NOMO-1 treated with dmso at 0.1 percent for 144 hours (cell line): Measurements from ENCODE around the gene SF3B3.

Experiments
- DNase-seq: peaks from one replicate; lab custom pipeline; 2025; ENCODE audit not compliant: unreplicated experiment; lab: John Stamatoyannopoulos, UW

The SF3B3 gene

DNA sequence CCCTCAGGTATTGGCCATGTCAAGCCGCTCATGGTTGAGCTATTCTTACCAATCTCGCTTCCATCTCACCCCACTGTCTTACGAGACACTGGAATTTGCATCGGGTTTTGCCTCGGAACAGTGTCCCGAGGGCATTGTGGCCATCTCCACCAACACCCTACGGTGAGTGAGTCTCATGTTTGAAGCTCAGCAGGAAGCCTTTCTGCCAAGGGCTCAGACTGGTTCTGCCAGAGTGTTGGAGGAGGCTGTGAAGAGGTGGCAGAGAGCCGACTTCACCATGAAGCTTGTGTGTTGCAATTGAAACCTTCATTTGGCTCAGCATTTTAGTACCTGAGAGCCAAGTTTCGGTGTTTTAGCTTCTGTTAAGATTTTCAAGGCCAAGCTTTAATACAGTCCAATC is 38.0 kb downstream of the SF3B3 start:
- DNase-seq = no peak

DNA sequence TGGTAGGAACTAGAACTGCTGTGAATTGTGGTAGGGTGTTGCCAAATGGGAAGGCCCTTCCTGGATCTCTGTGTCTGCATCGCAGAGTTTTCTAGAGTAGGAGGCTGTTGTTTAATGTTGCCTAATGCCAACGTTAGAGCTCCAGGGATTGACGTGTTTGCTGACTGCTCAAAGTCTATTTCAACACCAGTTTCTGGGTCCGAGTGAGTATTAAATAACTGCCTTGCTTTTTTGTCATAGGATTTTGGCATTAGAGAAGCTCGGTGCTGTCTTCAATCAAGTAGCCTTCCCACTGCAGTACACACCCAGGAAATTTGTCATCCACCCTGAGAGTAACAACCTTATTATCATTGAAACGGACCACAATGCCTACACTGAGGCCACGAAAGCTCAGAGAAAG is 40.0 kb downstream of the SF3B3 start:
- DNase-seq = no peak

DNA sequence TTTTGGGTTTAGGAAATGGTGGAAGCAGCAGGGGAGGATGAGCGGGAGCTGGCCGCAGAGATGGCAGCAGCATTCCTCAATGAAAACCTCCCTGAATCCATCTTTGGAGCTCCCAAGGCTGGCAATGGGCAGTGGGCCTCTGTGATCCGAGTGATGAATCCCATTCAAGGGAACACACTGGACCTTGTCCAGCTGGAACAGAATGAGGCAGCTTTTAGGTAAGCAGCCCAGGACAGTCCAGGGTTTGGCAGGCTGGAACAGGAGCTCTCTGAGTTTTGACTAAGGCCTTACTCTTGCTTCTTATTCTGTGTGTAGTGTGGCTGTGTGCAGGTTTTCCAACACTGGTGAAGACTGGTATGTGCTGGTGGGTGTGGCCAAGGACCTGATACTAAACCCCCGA is 41.4 kb downstream of the SF3B3 start:
- DNase-seq = no peak

DNA sequence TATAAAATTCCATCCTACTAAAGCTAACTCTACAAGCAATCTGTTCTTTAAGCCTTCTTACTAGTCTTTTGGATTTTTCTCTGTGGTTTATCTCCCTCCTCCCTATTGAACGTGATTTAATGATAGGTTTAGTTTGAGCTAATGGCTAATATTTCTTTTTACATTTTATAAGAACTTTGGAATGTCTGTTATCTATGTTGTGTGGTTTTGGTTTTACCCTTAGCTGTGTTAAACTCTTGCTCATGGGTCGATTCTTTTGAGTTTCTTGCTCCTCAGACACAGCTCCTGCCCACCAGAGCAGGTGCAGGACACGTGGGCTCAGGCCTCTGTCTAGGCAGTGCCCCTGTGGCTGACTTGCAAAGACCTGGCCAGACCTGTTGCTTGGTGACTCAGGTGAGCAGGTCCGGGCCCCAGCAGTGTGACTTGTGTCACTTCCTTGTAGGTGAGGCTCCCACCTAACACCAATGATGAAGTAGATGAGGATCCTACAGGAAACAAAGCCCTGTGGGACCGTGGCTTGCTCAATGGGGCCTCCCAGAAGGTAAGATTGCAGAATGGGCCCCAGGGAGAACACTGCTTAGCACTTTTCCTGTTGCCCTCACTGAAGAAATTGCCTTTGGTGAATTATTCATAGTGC is 45.1 kb downstream of the SF3B3 start:
- DNase-seq = no peak

DNA sequence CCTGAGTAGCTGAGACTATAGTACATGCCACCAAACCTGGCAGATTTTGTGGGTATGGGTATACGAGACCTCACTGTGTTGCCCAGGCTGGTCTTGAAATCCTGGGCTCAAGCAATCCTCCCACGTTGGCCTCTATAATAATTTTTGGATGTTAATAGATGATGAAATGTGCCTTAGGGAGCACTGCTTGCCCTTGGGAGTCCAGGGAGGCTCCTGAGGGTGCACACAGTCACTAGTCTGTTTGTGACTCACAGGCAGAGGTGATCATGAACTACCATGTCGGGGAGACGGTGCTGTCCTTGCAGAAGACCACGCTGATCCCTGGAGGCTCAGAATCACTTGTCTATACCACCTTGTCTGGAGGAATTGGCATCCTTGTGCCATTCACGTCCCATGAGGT is 46.1 kb downstream of the SF3B3 start:
- no peak for DNase-seq

DNA sequence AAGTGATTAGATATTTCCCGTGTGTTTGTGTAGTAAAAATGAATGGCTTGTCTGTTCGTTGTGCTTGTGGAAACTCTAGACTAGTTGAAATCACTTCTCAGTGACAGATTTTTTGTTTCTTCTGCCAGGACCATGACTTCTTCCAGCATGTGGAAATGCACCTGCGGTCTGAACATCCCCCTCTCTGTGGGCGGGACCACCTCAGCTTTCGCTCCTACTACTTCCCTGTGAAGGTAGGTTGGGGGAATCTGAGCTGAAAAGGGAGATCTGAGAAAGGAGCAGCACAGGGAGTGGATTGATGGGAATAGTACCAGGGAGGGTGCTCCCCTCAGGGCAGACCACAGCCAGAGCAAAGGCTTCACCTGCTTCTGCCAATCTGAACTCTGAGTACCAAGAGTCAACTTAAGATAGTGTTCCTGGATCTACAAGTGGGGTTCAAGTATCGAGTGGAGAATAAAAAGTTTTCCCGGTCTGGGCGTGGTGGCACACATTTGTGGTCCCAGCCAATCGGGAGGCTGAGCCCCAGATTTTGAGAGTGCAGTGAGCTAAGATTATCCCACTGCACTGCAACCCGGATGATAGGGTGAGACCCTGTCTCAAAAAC is 47.5 kb downstream of the SF3B3 start:
- DNase-seq = no peak

DNA sequence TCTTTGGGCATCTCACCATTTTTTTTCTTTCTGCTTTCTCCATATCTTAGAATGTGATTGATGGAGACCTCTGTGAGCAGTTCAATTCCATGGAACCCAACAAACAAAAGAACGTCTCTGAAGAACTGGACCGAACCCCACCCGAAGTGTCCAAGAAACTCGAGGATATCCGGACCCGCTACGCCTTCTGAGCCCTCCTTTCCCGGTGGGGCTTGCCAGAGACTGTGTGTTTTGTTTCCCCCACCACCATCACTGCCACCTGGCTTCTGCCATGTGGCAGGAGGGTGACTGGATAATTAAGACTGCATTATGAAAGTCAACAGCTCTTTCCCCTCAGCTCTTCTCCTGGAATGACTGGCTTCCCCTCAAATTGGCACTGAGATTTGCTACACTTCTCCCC is 48.0 kb downstream of the SF3B3 start:
- DNase-seq = no peak

DNA sequence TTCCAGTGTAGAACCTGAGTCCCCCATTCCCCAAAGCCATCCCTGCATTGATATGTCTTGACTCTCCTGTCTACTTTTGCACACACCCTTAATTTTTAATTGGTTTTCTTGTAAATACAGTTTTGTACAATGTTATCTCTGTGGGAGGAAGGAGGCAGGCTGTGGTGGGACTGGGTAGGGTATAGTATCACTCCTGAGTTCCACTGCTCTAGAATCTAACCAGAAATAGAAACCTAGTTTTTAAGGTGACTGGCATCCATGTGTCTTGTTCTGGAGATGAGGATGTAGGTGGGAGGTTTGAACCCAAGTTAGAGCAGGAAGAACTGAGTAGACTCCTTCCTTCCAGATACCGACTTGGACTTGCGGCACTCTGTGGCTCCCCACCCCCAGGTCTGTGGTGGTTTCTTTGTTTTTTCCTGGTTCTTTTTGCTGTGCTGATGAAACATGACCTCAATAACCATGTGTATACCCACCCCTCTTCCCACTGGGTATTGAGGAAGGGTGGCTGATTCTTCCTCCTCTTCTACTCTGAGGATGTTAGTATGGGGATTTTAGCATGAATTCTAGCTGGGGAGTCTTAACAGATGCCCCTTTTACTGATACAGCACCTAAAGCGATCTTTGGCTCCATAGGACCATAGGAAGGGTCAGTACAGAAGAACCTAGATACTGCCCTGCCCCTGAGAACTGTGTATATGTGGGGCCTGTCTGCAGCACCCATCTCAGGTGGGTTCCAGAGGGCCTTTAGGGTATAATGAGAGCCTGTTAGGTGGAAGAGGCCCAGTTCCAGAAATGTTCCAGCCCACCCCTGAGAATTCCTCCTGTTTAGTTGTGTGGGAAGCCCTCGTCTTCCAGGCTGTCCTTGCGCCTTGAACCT is 48.7 kb downstream of the SF3B3 start:
- no peak for DNase-seq

DNA sequence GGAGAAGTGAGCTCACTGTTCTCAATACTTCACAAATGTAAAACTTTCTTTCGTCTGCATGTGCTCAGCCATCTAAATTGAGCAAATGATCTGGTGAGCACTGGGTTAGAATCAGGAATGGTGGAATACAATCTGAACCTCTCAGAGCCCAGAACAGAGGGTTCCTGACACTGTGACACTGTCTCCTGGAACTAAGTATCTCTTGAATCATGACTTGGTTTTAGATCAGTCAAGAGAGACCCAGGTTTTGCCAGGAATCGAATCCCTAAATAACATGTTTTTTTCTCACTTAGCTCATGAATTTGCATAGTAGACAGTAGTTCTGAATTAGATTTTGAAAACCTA is 49.3 kb downstream of the SF3B3 start:
- DNase-seq = no peak

DNA sequence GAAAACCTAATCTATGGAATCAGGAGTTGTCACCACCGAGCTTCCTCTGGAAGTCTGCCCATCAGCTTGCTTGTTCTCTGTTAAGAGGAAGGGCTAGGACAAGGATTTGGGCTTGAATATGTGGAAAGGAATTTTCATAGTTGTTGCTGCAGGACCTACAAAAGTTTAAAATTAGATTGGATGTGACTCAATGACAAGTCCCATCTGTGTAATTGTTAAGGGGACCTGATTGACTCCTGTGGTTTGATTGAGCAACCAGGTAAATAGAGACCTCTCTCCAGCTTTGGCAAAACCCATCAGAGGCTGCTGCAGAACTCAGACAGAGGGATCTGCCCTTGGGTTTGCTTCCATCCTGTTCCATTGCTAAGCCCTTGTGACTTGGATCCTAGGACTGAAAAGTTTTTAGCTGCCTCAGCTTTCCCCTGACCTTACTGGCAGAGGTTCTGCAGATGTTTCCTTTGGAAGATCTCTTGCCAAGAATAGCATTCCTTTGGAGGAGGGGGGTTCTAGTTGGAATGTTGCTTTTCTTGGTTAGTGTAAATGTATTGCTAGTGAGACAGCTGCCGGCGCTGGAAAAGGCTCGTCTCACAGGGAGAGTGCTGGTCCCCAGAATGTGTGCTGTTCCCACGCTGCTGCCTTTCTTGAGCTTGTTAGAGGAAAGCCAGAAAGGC is 50.0 kb downstream of the SF3B3 start:
- no peak for DNase-seq

DNA sequence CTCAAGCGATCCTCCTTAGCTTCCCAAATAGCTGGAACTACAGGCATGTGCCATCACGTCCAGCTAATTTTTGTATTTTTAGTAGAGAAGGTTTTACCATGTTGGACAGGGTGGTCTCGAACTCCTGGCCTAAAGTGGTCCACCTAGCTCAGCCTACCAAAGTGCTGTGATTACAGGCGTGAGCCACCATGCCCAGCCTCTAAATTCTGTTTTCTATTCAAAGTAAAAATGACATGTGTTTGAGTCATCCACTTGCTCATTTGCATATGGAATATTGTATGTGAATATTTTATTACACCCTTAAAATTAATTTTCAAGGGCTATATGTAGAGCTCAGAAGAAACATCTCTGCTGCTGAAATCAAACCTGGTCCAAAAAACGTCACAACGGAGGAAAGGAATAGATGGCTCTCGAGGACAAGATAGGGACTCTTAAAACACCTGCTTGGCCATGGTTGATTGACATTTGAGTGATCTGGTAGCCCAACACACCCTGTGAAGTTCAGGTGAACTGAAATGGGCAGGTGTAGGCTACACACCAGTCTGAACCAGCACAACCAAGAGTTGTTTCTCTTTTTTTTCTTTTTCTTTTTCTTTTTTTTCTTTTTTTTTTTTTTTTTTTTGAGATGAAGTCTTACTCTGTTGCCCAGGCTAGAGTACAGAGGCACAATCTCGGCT is 51.1 kb downstream of the SF3B3 start:
- no peak for DNase-seq

DNA sequence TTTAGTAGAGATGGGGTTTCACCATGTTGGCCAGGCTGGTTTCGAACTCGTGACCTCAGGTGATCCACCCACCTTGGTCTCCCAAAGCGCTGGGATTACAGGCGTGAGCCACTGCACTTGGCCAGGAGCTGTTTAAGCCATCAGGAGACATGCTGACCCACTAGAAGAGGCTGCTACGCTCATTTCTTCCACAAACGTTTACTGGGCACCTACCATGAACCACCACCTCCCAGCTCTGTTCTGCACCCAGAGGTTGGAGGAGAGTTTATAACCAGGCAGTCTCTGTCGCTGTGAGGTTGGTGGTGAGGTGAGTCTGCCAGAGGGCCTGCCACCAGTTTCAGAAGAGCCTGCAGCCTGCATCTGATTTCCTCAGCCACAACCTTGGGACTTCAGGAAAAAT is 51.8 kb downstream of the SF3B3 start:
- no peak for DNase-seq

DNA sequence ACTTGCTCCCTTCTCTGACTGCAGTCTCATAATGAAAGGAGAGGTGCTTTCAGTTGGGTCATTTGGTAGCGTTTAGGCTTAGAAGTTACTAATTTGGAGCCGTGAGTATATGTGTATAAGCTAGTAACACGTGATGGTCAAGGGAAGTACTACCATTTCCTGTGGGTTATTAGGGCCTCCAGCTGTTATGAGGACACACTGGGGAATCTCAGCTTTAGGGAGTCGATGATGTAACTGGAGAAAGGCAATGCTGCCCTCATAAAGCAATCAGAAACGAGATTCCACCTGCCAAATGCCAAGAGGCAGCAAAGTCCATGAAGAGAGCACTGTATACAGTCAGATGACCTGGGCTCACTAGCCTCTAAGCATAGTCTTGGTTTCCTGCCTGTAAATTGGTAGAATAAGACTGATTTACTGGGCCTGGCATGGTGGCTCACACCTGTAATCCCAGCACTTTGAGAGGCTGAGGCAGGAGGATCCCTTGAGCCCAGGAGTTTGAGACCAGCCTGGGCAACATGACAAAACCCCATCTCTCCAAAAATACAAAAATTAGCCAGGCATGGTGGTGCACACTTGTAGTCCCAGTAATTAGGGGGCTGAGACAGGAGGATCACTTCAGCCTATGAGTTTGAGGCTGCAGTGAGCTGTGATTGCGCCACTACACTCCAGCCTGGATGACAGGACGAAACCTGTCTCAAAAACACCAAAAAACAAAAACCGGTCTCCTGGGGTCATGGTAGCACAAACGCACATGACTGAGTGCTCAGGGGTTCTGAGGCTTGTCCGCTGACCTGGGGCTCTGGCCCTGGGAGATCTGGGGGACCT is 53.0 kb downstream of the SF3B3 start:
- DNase-seq = no peak

DNA sequence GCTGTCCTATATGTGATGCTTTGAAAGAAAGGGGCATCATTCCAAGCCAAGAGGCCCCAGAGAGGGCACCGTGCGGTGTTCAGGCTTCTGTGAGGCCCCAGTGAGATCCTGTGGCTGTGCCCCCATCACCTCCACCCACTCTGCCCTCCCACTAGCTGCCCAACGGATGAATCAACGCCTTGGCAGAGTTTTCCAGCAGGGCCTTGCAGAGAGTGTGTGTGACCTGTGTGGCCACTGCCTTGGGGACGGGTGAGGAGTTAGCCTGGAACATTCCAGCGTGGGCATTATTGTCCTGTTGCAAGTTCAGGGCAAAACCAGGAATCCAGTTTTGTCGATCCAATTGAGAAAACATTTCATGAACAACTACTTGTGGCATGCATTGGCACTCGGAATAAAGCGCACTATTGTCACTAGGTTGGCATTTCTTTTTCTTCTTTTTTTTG is 53.7 kb downstream of the SF3B3 start:
- no peak for DNase-seq

DNA sequence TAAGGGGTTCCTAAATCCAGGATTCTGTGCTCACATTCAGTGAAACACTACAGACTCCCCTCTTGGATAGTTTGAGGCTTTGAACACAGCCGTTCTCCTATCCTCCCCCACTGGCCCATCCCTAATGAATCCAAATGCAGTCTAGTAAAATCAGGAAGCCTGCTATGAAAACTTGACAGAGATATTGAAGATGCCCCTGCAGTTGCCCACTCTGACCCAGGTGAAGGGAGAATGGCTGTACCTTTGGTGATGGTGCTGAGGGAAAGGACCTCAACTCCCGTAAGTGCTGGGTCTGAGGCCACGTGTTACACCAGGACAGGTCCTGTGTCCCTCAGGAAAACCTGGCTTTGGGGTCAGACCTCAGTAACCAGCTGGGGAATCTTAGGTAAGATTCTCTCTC is 54.4 kb downstream of the SF3B3 start:
- no peak for DNase-seq

DNA sequence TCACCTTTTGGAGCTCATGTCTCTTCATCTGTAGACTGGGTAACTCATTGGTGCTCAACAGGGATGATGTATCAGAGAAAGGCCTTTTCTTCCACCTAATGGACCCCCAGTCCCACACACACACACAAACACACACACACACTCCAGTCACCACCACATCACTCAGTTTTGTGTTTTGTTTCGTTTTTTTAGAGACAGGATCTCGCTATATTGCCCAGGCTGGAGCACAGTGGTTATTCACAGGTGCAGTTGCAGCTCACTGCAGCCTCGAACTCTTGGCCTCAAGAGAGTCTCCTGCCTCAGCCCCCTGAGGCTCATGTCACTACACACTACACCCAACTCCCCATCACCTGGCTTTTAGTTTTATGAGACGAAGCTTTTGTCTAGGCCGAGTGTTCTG is 55.6 kb downstream of the SF3B3 start:
- no peak for DNase-seq

DNA sequence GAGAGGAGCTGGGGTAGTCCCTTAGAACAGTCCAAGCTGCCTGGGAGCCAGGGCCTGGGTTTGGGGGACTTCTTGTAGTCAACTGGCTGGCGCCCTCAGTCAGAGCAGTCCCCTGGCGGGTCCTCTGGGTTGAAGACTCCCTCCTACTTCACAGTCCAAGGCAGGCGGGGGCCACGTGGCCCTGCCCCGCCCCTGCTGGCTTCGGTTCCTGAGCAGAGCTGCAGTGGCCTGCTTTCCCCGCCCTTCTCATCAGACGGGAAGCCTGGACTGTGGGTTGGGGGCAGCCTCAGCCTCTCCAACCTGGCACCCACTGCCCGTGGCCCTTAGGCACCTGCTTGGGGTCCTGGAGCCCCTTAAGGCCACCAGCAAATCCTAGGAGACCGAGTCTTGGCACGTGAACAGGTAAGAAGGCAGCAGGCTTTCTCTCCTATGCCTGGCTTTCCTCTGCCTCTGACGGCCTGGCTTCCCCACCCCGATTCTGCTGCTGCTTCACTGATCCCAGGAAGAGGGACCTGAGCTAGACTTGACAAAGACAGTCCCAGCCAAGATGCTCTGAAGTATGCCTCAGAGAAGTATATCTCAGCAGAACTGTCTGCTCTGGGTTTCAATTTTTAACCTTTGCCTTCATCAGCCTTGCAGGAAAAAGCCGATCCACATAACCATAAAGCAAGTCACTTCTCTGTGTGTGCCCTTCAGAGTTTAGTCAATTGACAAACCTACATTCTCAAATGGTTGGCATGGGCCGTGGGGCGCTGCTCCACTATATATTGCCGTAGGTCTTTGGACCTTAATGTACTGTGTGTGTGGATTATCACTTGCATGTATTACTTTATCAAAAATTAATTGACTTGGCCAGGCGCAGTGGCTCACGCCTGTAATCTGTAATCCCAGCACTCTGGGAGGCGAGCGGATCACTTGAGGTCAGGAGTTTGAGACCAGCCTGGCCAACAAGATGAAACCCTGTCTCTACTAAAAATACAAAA is 56.3 kb downstream of the SF3B3 start:
- DNase-seq = no peak

DNA sequence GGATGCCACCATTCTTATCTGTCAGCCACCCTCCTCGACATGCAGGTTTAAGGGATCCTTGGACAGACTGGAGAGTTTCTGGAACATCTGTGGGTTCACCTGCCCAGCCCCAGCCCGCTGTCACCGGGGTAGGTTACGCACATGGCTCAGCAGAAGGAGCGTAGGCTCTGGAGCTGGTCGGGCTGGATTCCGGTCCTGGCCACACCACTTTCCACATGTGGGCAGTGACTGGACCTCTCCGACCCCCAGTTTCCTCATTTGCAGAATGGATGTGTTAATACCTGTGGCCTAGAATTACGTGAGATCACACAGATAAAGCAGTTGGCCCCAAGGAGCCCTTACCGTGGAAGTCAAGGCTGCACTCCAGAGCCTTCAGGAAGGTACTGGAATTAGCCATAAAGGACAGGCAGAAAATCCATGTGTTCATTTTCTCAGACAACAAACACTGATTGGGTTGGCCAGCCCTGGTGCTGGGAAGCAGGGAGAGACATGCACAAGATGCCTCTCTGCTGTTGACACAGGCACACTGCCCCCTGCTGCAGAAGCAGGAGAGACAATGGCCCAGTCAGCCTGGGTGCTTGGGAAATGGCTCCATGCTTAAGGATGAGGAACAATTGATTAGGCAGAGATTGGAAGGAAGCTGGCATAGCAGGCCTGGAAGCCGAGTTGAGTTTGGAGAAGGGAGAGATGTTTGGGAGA is 58.8 kb downstream of the SF3B3 start:
- DNase-seq = no peak

DNA sequence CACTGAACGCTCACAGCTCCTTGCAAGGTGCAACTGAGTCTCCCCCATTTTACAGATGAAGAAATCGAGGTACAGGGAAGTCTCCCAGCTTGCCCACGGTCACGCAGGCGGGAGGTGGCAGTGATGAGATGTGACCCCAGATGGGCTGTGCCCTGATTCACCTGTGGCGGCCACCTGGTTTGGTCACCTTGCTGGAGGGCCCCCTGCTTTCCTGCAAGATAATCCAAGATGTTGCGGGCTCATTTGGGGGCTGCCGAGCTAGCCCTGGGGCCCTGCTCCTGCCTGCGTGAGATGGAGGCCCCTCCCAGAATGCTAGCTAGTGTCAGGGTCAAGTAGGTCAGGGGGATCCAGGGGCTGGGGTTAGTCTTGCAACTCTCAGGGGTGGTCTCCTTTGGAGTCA is 63.1 kb downstream of the SF3B3 start:
- DNase-seq = no peak
